HG03095 (cell line): Measurements from ENCODE around the gene SLC26A8.
"Not testable (repeated sequence)": the region's sequence is repeated elsewhere in the genome, so short reads cannot be mapped to it uniquely, and the experiment has no call there.

ENCODE experiments used
- ATAC-seq: cut with Tn5 transposase; IDR thresholded peaks from one replicate; pipeline ENCODE4 v1.9.1; 2021; ENCODE audit warnings: moderate library complexity; ENCODE audit not compliant: unreplicated experiment

Gene SLC26A8

DNA sequence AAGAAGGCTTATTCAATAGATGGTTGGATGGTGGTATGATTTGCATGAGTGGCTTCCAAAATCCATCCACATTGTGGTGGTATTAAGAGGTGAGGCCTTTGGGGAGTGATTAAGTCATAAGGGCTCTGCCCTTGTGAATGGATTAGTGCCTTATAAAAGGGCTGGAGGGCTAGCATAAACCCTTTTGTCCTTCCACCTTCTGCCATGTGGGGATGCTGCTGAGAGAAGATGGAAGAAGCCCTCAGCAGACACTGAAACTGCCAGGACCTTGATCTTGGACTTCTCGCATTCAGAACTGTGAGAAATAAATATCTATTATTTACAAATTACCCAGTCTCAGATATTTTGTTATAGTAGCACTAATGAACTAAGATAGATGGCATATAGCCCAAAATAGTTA is 75.7 kb downstream of the SLC26A8 start:
- no peak for ATAC-seq

GRCh38 chr6:35945650-35946025 is 78.8 kb downstream of the SLC26A8 start:
- no peak for ATAC-seq

- ATAC-seq = no peak
These were observed 81.1 kb downstream of the SLC26A8 start for GRCh38 chr6:35943390-35943789.

DNA sequence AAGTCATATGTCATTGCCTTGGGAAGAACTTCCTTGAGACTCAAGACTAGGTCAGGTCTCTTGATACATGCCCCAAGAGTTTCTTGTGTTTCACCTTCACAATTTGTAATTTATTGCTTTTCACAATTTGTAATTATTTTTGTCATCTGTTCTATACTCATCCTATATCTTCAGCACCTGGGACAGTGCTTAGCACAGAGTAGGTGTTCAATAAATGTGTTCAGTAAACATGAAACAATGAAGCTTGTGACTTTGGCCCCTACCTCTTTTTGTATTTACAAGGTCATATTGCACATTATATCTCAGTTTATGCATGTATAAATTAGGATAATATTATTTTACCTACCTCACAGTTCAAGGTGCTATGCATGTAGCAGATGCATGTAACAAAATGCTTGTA is 82.1 kb downstream of the SLC26A8 start:
- no peak for ATAC-seq

DNA sequence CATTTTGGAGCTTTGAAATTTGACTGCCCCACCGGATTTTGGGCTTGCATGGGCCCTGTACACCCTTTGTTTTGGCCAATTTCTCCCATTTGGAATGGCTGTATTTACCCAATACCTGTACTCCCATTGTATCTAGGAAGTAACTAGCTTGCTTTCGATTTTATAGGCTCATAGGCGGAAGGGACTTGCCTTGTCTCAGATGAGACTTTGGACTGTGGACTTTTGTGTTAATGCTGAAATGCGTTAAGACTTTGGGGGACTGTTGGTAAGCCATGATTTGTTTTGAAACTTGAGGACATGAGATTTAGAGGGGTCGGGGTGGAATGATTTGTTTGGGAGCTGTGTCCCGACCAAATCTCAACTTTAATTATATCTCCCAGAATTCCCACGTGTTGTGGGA is 83.3 kb downstream of the SLC26A8 start:
- ATAC-seq = not testable (repeated sequence)

DNA sequence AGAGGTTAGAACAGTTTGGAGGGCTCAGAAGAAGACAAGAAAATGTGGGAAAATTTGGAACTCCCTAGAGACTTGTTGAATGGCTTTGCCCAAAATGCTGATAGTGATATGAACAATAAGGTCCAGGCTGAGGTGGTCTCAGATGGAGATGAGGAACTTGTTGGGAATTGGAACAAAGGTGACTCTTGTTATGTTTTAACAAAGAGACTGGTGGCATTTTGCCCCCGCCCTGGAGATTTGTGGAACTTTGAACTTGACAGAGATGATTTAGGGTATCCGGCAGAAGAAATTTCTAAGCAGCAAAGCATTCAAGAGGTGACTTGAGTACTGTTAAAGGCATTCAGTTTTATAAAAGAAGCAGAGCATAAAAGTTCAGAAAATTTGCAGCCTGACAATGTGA is 84.4 kb downstream of the SLC26A8 start:
- ATAC-seq = not testable (repeated sequence)

- ATAC-seq = not testable (repeated sequence)
These were observed 85.2 kb downstream of the SLC26A8 start for GRCh38 chr6:35939259-35939658.

GRCh38 chr6:35936681-35937359 is 87.6 kb downstream of the SLC26A8 start:
- no peak for ATAC-seq

- no peak for ATAC-seq
These were observed 89.0 kb downstream of the SLC26A8 start for GRCh38 chr6:35935469-35935868.

- ATAC-seq = no peak
These were observed 90.6 kb downstream of the SLC26A8 start for GRCh38 chr6:35933844-35934243.

DNA sequence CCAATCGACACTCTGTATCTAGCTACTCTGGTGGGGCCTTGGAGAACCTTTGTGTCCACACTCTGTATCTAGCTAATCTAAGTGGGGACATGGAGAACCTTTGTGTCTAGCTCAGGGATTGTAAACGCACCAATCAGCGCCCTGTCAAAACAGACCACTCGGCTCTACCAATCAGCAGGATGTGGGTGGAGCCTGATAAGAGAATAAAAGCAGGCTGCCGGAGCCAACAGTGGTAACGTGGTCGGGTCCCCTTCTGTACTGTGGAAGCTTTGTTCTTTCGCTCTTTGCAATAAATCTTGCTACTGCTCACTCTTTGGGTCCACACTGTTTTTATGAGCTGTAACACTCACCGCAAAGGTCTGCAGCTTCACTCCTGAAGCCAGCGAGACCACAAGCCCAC is 92.6 kb downstream of the SLC26A8 start:
- ATAC-seq = not testable (repeated sequence)

DNA sequence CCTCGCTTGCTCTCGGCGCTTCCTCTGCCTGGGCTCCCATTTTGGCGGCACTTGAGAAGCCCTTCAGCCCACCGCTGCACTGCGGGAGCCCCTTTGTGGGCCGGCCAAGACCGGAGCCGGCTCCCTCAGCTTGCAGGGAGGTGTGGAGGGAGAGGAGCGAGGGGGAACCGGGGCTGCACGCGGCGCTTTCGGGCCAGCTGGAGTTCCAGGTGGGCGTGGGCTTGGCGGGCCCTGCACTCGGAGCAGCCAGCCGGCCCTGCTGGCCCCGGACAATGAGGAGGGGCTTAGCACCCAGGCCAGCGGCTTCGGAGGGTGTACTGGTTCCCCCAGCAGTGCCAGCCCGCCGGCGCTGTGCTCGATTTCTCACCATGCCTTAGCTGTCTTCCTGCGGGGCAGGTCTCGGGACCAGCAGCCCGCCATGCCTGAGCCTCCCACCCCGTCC is 93.3 kb downstream of the SLC26A8 start:
- no peak for ATAC-seq

- ATAC-seq = no peak
These were observed 94.8 kb downstream of the SLC26A8 start for GRCh38 chr6:35929601-35930000.

GRCh38 chr6:35926509-35927215 is 97.8 kb downstream of the SLC26A8 start:
- ATAC-seq = no peak

- ATAC-seq = no peak
These were observed 98.5 kb downstream of the SLC26A8 start for GRCh38 chr6:35925961-35926360.

DNA sequence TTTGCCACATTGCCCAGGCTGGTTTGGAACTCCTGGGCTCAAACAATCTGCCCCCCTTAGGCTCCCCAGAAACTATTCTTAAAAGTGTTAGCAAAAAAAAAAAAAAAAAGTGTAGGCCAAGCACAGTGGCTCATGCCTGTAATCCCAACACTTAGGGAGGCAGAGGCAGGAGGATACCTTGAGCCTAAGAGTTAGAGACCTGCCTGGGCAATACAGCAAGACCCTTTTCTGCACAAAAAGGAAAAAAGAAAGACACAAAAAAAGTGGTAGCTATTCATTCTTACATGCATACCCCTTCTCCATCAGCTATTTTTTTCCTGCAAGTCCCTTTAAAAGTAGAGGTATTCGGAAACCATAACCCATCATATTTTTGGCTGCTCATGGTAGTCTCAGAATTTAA is 100.3 kb downstream of the SLC26A8 start:
- ATAC-seq = no peak

DNA sequence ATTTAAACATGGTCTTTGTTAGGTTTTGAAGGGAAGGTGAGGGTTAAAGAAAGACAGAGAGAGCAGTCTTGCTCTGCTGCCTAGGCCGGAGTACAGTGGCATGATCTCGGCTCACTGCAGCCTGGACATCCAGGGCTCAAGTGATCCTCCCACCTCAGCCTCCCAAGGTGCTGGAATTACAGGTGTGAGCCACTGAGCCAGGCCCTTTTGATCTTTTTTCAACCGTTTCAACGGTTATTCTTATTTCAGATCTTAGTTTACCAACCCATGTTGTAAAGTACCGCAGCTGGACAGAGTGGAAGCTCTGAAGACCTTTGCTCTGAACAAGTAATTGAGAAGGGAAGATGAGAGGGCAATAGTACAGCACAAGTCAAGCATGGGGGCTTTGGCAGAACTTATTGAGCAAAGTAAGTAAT is 102.3 kb downstream of the SLC26A8 start:
- no peak for ATAC-seq

DNA sequence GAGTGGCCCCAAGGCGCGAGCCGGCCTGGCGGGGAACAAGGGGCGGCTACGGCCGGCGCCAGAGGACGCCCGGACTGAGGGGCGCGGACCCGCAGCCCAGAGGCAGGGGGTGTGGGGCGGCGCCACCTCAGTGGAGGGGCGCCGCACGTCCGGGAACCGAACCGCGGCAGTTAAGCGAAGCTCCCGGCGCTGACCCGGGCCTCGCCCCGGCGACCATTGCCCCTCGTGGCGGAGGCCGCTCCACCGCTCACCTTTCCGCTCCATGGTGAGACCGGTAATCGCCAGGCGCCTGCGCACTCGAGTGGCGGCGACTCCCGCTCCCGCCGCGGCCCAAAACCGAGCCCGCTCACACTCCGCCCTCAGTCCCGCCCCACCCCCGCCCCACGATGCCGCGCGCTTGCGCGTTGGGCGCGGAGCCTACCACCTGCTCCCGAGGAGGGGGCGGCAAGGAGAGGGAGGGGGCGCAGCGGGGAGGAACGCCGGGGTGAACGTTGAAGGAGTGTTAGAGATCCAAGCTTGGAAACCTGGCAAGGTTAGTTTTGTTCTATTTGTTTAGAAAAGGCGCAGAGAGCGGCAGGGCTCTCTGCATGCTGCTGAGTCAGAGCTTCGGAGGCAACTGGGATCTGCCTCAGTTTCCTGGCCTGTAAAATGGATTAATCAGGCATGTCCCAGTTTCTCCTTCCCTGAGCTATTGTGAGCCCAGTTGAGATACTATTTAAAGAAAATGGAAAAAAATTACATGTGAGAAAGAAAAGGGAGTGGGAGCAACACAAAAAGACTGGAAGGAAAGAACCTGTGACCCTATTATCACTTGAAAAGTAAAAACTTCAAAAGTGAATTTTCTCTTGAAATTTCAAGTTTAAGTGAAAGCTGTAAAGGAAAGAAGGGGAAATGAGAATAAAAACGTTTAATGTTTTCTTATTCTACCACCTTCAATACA is 103.4 kb downstream of the SLC26A8 start, which contains the start of gene SRPK1:
Gene SRPK1, minus strand, starts transcription at position 306 of the 940 bp plus-strand sequence. Its CDS starts 42 bp downstream, at position 264.
- peak; percentile 69 for ATAC-seq

GRCh38 chr6:35919827-35920751 is 104.4 kb downstream of the SLC26A8 start:
- peak; percentile 24 for ATAC-seq
